ENCODE measurements around the gene EMC9.

Gene EMC9

GRCh38 chr14:24136684-24137528, 4.5 kb downstream of the EMC9 start:
- CTCF ChIA-PET, result interaction anchor here (0.9 to 4.0 kb wide), 8 partner anchors 9 to 79 kb away, joined by 3 to 16 read pairs (median 4); partner anchors contain the start of genes DCAF11, IRF9, NRL and PSME2
- Mint-ChIP-seq H3K4me1 (peaks cover 62% of the 10 kb centered on the region), H3K27ac (peak overlapping the region; percentile 93), H3K4me3 (peak overlapping the region; percentile 93), H3K27me3 (no peaks in the 10 kb centered on the region), H3K36me3 (peaks cover 37% of the 10 kb centered on the region), H3K9me3 (no peaks in the 10 kb centered on the region)
- DNase-seq, result peak; percentile 39

- DNase-seq, result peak; percentile 96
- Mint-ChIP-seq H3K9me3 (no peaks in the 10 kb centered on the region), H3K4me1 (peaks cover 66% of the 10 kb centered on the region), H3K27ac (peak within 1 kb of the TSS; percentile 93), H3K4me3 (peak within 1 kb of the TSS; percentile 93), H3K36me3 (peaks cover 37% of the 10 kb centered on the region), H3K27me3 (no peaks in the 10 kb centered on the region)
- CTCF ChIA-PET, result interaction anchor here (0.8 to 4.0 kb wide), 8 partner anchors 10 to 78 kb away, joined by 3 to 16 read pairs (median 5); partner anchors contain the start of genes DCAF11, IRF9, NRL and PSME2
Observed at GRCh38 chr14:24135834-24136683, 5.3 kb downstream of the EMC9 start, which contains the start of gene PSME1. Gene PSME1, plus strand, starts transcription at chr14:24136194. Its CDS starts 69 bp downstream, at chr14:24136263.

GRCh38 chr14:24135584-24135833, 5.9 kb downstream of the EMC9 start:
- Mint-ChIP-seq H3K9me3 (no peaks in the 10 kb centered on the region), H3K27me3 (no peaks in the 10 kb centered on the region), H3K4me3 (peak overlapping the region; percentile 93), H3K4me1 (peaks cover 67% of the 10 kb centered on the region), H3K36me3 (peaks cover 37% of the 10 kb centered on the region), H3K27ac (peak overlapping the region; percentile 81)
- CTCF ChIA-PET, result interaction anchor here (0.8 to 4.0 kb wide), 6 partner anchors 11 to 59 kb away, joined by 3 to 16 read pairs (median 6); partner anchors contain the start of genes DCAF11, IRF9, NRL and PSME2
- DNase-seq, result no peak

- DNase-seq, result no peak
- H3K9me3 Mint-ChIP-seq, result no peaks in the 10 kb centered on the region
- H3K4me1 Mint-ChIP-seq, result peaks cover 56% of the 10 kb centered on the region
- H3K27ac Mint-ChIP-seq, result no peak overlapping the region
- H3K36me3 Mint-ChIP-seq, result peaks cover 25% of the 10 kb centered on the region
- no peak overlapping the region for H3K4me3 Mint-ChIP-seq
- CTCF ChIA-PET, result interaction anchor here (0.6 to 4.0 kb wide), 6 partner anchors 9 to 76 kb away, joined by 3 to 16 read pairs (median 5); partner anchors contain the start of genes PSME2 and RNF31
- no peaks in the 10 kb centered on the region for H3K27me3 Mint-ChIP-seq
Observed at GRCh38 chr14:24133735-24134134, 7.7 kb downstream of the EMC9 start.

GRCh38 chr14:24132976-24133375, 8.4 kb downstream of the EMC9 start:
- Mint-ChIP-seq H3K27me3 (no peaks in the 10 kb centered on the region), H3K4me1 (peaks cover 51% of the 10 kb centered on the region), H3K27ac (peak overlapping the region; percentile 78), H3K4me3 (no peak overlapping the region), H3K9me3 (no peaks in the 10 kb centered on the region), H3K36me3 (peaks cover 17% of the 10 kb centered on the region)
- no peak for DNase-seq
- CTCF ChIA-PET, result interaction anchor here (1.0 to 1.3 kb wide), 3 partner anchors 17 to 75 kb away, joined by 3 to 4 read pairs (median 3); no protein-coding TSS in a partner anchor

- H3K9me3 Mint-ChIP-seq, result no peaks in the 10 kb centered on the region
- H3K4me1 Mint-ChIP-seq, result peaks cover 43% of the 10 kb centered on the region
- peak overlapping the region; percentile 2 for H3K4me3 Mint-ChIP-seq
- peak; percentile 42 for DNase-seq
- H3K27ac Mint-ChIP-seq, result peak overlapping the region; percentile 78
- H3K27me3 Mint-ChIP-seq, result no peaks in the 10 kb centered on the region
- CTCF ChIA-PET, result interaction anchor here (1.0 to 1.3 kb wide), 3 partner anchors 16 to 74 kb away, joined by 3 to 4 read pairs (median 3); no protein-coding TSS in a partner anchor
- H3K36me3 Mint-ChIP-seq, result peaks cover 11% of the 10 kb centered on the region
Observed at GRCh38 chr14:24132061-24132685, 9.2 kb downstream of the EMC9 start.

- H3K27ac Mint-ChIP-seq, result no peak overlapping the region
- DNase-seq, result no peak
- H3K9me3 Mint-ChIP-seq, result no peaks in the 10 kb centered on the region
- peaks cover 5% of the 10 kb centered on the region for H3K36me3 Mint-ChIP-seq
- no peak overlapping the region for H3K4me3 Mint-ChIP-seq
- H3K27me3 Mint-ChIP-seq, result no peaks in the 10 kb centered on the region
- peaks cover 37% of the 10 kb centered on the region for H3K4me1 Mint-ChIP-seq
- CTCF ChIA-PET, result interaction anchor here (1.0 to 1.2 kb wide), 2 partner anchors 15 to 23 kb away, joined by 3 to 4 read pairs; no protein-coding TSS in a partner anchor
Observed at GRCh38 chr14:24131549-24131966, 9.8 kb downstream of the EMC9 start.

- CTCF ChIA-PET, result interaction anchor here (1.0 kb wide), 1 partner anchor 22 kb away, joined by 4 read pairs; no protein-coding TSS in a partner anchor
- peak overlapping the region; percentile 39 for H3K27ac Mint-ChIP-seq
- no peak overlapping the region for H3K4me3 Mint-ChIP-seq
- H3K9me3 Mint-ChIP-seq, result no peaks in the 10 kb centered on the region
- no peaks in the 10 kb centered on the region for H3K27me3 Mint-ChIP-seq
- no peak for DNase-seq
- H3K4me1 Mint-ChIP-seq, result peaks cover 35% of the 10 kb centered on the region
- peaks cover 4% of the 10 kb centered on the region for H3K36me3 Mint-ChIP-seq
Observed at GRCh38 chr14:24130717-24131548, 10.5 kb downstream of the EMC9 start.

GRCh38 chr14:24130380-24130716, 11.0 kb downstream of the EMC9 start, which contains the start of gene FITM1:
Gene FITM1, plus strand, starts transcription at chr14:24130659. Its CDS starts 905 bp downstream, at chr14:24131564.
- peaks cover 4% of the 10 kb centered on the region for H3K36me3 Mint-ChIP-seq
- no peak for DNase-seq
- H3K4me1 Mint-ChIP-seq, result peaks cover 32% of the 10 kb centered on the region
- H3K9me3 Mint-ChIP-seq, result no peaks in the 10 kb centered on the region
- peak within 1 kb of the TSS; percentile 39 for H3K27ac Mint-ChIP-seq
- CTCF ChIA-PET, result no interaction called here
- no peaks in the 10 kb centered on the region for H3K27me3 Mint-ChIP-seq
- no peak within 1 kb of the TSS for H3K4me3 Mint-ChIP-seq

GRCh38 chr14:24129410-24129998, 11.9 kb downstream of the EMC9 start:
- Mint-ChIP-seq H3K4me3 (no peak overlapping the region), H3K27ac (no peak overlapping the region), H3K9me3 (no peaks in the 10 kb centered on the region), H3K36me3 (peaks cover 7% of the 10 kb centered on the region), H3K27me3 (no peaks in the 10 kb centered on the region), H3K4me1 (peaks cover 27% of the 10 kb centered on the region)
- CTCF ChIA-PET, result interaction anchor here (0.9 kb wide), 1 partner anchor 21 kb away, joined by 3 read pairs; no protein-coding TSS in a partner anchor
- no peak for DNase-seq

GRCh38 chr14:24127673-24128072, 13.7 kb downstream of the EMC9 start:
- CTCF ChIA-PET, result interaction anchor here (0.7 to 1.1 kb wide), 2 partner anchors 12 to 47 kb away, joined by 3 read pairs; partner anchors contain the start of genes DCAF11 and NRL
- no peaks in the 10 kb centered on the region for H3K27me3 Mint-ChIP-seq
- peaks cover 24% of the 10 kb centered on the region for H3K36me3 Mint-ChIP-seq
- no peak overlapping the region for H3K27ac Mint-ChIP-seq
- H3K9me3 Mint-ChIP-seq, result no peaks in the 10 kb centered on the region
- peaks cover 19% of the 10 kb centered on the region for H3K4me1 Mint-ChIP-seq
- peak; percentile 6 for DNase-seq
- H3K4me3 Mint-ChIP-seq, result no peak overlapping the region

GRCh38 chr14:24126939-24127338, 14.5 kb downstream of the EMC9 start:
- DNase-seq, result no peak
- peaks cover 27% of the 10 kb centered on the region for H3K36me3 Mint-ChIP-seq
- no peak overlapping the region for H3K4me3 Mint-ChIP-seq
- no peaks in the 10 kb centered on the region for H3K27me3 Mint-ChIP-seq
- no peaks in the 10 kb centered on the region for H3K9me3 Mint-ChIP-seq
- CTCF ChIA-PET, result interaction anchor here (1.1 kb wide), 1 partner anchor 12 kb away, joined by 3 read pairs; the partner anchor contains the start of genes DCAF11 and NRL
- H3K4me1 Mint-ChIP-seq, result peaks cover 12% of the 10 kb centered on the region
- H3K27ac Mint-ChIP-seq, result no peak overlapping the region

All from activated naive CD4-positive, alpha-beta T cell treated with anti-CD3 and anti-CD28 coated beads, Interleukin-2, amount 10 ng/mL, durations not matched to agents 7 days and 5 days (primary cell).